CD4-positive, CD25-positive, alpha-beta regulatory T cell (primary cell): ENCODE results near the gene ANO6. TPM values are rescaled to one million over a fixed set of nuclear protein-coding genes. Genes with fewer than 3 reads are reported as not detected.

Experiments
- ATAC-seq, 2 donors: fragments of 150-1000 bp; cut with Tn5 transposase; one replicate each; pipeline ENCODE4 v1.10.0; 2021; ENCODE audit warnings: low read depth in 2 of 2, moderate number of reproducible peaks in 2 of 2, moderate library complexity in 1 of 2
- DNase-seq, 3 donors: peaks; one replicate each; pipeline versions ENCODE4 v3.0.0 to v3.0.0-alpha.2; 2012 to 2022; ENCODE audit warnings: mixed read lengths in 1 of 3
- H3K27ac ChIP-seq: one replicate; pipeline ENCODE4 v1.7.0; 2013; ENCODE audit warnings: mild to moderate bottlenecking, low read length; ENCODE audit not compliant: insufficient read depth, poor library complexity, severe bottlenecking
- H3K27me3 ChIP-seq: one replicate; pipeline ENCODE4 v1.7.0; 2013; ENCODE audit warnings: low read length; ENCODE audit not compliant: control insufficient read depth, insufficient read depth
- H3K36me3 ChIP-seq: one replicate; pipeline ENCODE4 v1.7.0; 2013; ENCODE audit warnings: mild to moderate bottlenecking, low read length, moderate library complexity; ENCODE audit not compliant: control insufficient read depth, insufficient read depth
- H3K4me1 ChIP-seq: 2 replicates; pipeline ENCODE4 v1.7.0; 2013; ENCODE audit warnings: mild to moderate bottlenecking, low read length; ENCODE audit not compliant: insufficient read depth, control insufficient read depth, poor library complexity, severe bottlenecking
- H3K4me3 ChIP-seq: one replicate; pipeline ENCODE4 v1.7.0; 2013; ENCODE audit warnings: low read depth, mild to moderate bottlenecking, low read length, moderate library complexity
- H3K9me3 ChIP-seq, 2 experiments: 1 replicate in 1 of 2; 2 replicates in 1 of 2; pipeline ENCODE4 v1.7.0; 2013; ENCODE audit warnings: low read length in 2 of 2, mild to moderate bottlenecking in 1 of 2, moderate library complexity in 1 of 2; ENCODE audit not compliant: control insufficient read depth in 2 of 2
- H3K27ac Mint-ChIP-seq, 3 donors: one replicate each; pipeline ENCODE4 v1.8.0; 2020 to 2022; ENCODE audit warnings: mild to moderate bottlenecking in 3 of 3, mixed read lengths in 3 of 3, moderate library complexity in 2 of 3
- H3K27me3 Mint-ChIP-seq: one replicate; pipeline ENCODE4 v1.8.0; 2022; ENCODE audit warnings: mild to moderate bottlenecking, mixed read lengths
- H3K36me3 Mint-ChIP-seq: one replicate; pipeline ENCODE4 v1.8.0; 2020; ENCODE audit warnings: mixed read lengths
- H3K4me1 Mint-ChIP-seq, 4 donors: one replicate each; pipeline ENCODE4 v1.8.0; 2020 to 2022; ENCODE audit warnings: mixed read lengths in 4 of 4, mild to moderate bottlenecking in 1 of 4
- H3K4me3 Mint-ChIP-seq, 4 donors: one replicate each; pipeline ENCODE4 v1.8.0; 2020 to 2022; ENCODE audit warnings: mild to moderate bottlenecking in 4 of 4, mixed read lengths in 4 of 4, moderate library complexity in 3 of 4
- H3K9me3 Mint-ChIP-seq, 7 donors: one replicate each; pipeline ENCODE4 v1.8.0; 2020 to 2022; ENCODE audit warnings: mixed read lengths in 7 of 7, mild to moderate bottlenecking in 3 of 7, moderate library complexity in 2 of 7
- polyA plus RNA-seq, 4 donors: library from polyadenylated mRNA; unstranded; fragments of 300-500 nt; fragmentation: Illumina TruSeq; gene quantifications; one replicate each; pipeline ENCODE4 v1.2.3, GENCODE V29; 2021
- total RNA-seq: library from RNA; stranded (reverse); gene quantifications from one replicate; pipeline ENCODE4 v1.2.3, GENCODE V29; 2022

ANO6 gene
- total and polyA plus RNA-seq, 5 donors from 2014 or later: 19.9 to 30.1 (median 24.7) TPM

GRCh38 chr12:45183246-45183645, 32.6 kb upstream of the ANO6 start:
- peaks cover 0 to 13% (median 3%) of the 10 kb centered on the region in 7 donors for H3K9me3 Mint-ChIP-seq
- Histone ChIP-seq H3K4me1 (no peaks in the 10 kb centered on the region), H3K27ac (no peak overlapping the region), H3K4me3 (no peak overlapping the region), H3K36me3 (no peaks in the 10 kb centered on the region), H3K9me3 (peaks cover 8 to 19% of the 10 kb centered on the region in 2 experiments), H3K27me3 (no peaks in the 10 kb centered on the region)
- H3K36me3 Mint-ChIP-seq: peaks cover 26% of the 10 kb centered on the region
- H3K4me3 Mint-ChIP-seq: no peak overlapping the region
- H3K27ac Mint-ChIP-seq: no peak overlapping the region
- ATAC-seq (no peak), DNase-seq (peak in 1 of 3 donors; percentile 26)
- H3K27me3 Mint-ChIP-seq: no peaks in the 10 kb centered on the region
- peaks cover 0 to 6% (median 2%) of the 10 kb centered on the region in 4 donors for H3K4me1 Mint-ChIP-seq

GRCh38 chr12:45184147-45184963, 31.5 kb upstream of the ANO6 start:
- Histone ChIP-seq H3K27me3 (no peaks in the 10 kb centered on the region), H3K9me3 (peaks cover 0 to 8% of the 10 kb centered on the region in 2 experiments), H3K27ac (no peak overlapping the region), H3K4me3 (no peak overlapping the region), H3K36me3 (no peaks in the 10 kb centered on the region), H3K4me1 (no peaks in the 10 kb centered on the region)
- no peak for DNase-seq
- Mint-ChIP-seq H3K36me3 (peaks cover 30% of the 10 kb centered on the region), H3K4me1 (peaks cover 0 to 6% (median 2%) of the 10 kb centered on the region in 4 donors), H3K27ac (peak overlapping the region in 1 of 3 donors; percentile 62), H3K9me3 (peaks cover 0 to 5% (median 0%) of the 10 kb centered on the region in 7 donors), H3K4me3 (no peak overlapping the region), H3K27me3 (no peaks in the 10 kb centered on the region)
- ATAC-seq: no peak

- ATAC-seq (no peak), DNase-seq (no peak)
- peaks cover 3 to 16% (median 9%) of the 10 kb centered on the region in 4 donors for H3K4me1 Mint-ChIP-seq
- Histone ChIP-seq H3K36me3 (no peaks in the 10 kb centered on the region), H3K27me3 (no peaks in the 10 kb centered on the region), H3K27ac (no peak overlapping the region), H3K9me3 (no peaks in the 10 kb centered on the region), H3K4me1 (no peaks in the 10 kb centered on the region), H3K4me3 (no peak overlapping the region)
- peaks cover 0 to 2% (median 0%) of the 10 kb centered on the region in 7 donors for H3K9me3 Mint-ChIP-seq
- H3K27ac Mint-ChIP-seq: no peak overlapping the region
- H3K36me3 Mint-ChIP-seq: peaks cover 34% of the 10 kb centered on the region
- H3K4me3 Mint-ChIP-seq: no peak overlapping the region
- H3K27me3 Mint-ChIP-seq: no peaks in the 10 kb centered on the region
Measured at GRCh38 chr12:45186762-45187161, 29.1 kb upstream of the ANO6 start.

GRCh38 chr12:45189766-45190403, 26.0 kb upstream of the ANO6 start:
- Histone ChIP-seq H3K4me1 (peaks cover 6% of the 10 kb centered on the region), H3K36me3 (no peaks in the 10 kb centered on the region), H3K27me3 (no peaks in the 10 kb centered on the region), H3K27ac (no peak overlapping the region), H3K4me3 (no peak overlapping the region), H3K9me3 (no peaks in the 10 kb centered on the region)
- H3K36me3 Mint-ChIP-seq: peaks cover 32% of the 10 kb centered on the region
- peaks cover 0 to 2% (median 0%) of the 10 kb centered on the region in 7 donors for H3K9me3 Mint-ChIP-seq
- peak overlapping the region in 2 of 3 donors; percentile 52 to 67 for H3K27ac Mint-ChIP-seq
- ATAC-seq (no peak), DNase-seq (no peak)
- H3K4me1 Mint-ChIP-seq: peaks cover 14 to 35% (median 17%) of the 10 kb centered on the region in 4 donors
- no peak overlapping the region for H3K4me3 Mint-ChIP-seq
- no peaks in the 10 kb centered on the region for H3K27me3 Mint-ChIP-seq

- Histone ChIP-seq H3K27me3 (no peaks in the 10 kb centered on the region), H3K9me3 (no peaks in the 10 kb centered on the region), H3K27ac (no peak overlapping the region), H3K4me3 (no peak overlapping the region), H3K4me1 (peaks cover 6% of the 10 kb centered on the region), H3K36me3 (no peaks in the 10 kb centered on the region)
- peak overlapping the region in 1 of 3 donors; percentile 26 for H3K27ac Mint-ChIP-seq
- peaks cover 16 to 35% (median 17%) of the 10 kb centered on the region in 4 donors for H3K4me1 Mint-ChIP-seq
- DNase-seq: no peak
- peaks cover 0 to 2% (median 0%) of the 10 kb centered on the region in 7 donors for H3K9me3 Mint-ChIP-seq
- no peak for ATAC-seq
- no peak overlapping the region for H3K4me3 Mint-ChIP-seq
- peaks cover 32% of the 10 kb centered on the region for H3K36me3 Mint-ChIP-seq
- no peaks in the 10 kb centered on the region for H3K27me3 Mint-ChIP-seq
Measured at GRCh38 chr12:45191239-45191638, 24.7 kb upstream of the ANO6 start.

- H3K9me3 Mint-ChIP-seq: no peaks in the 10 kb centered on the region
Measured at GRCh38 chr12:45192707-45193106, 23.2 kb upstream of the ANO6 start.

GRCh38 chr12:45200491-45201043, 15.3 kb upstream of the ANO6 start:
- peaks cover 24% of the 10 kb centered on the region for H3K4me1 ChIP-seq
- H3K27ac ChIP-seq: no peak overlapping the region
- Mint-ChIP-seq H3K4me3 (peak overlapping the region; percentile 19 to 69 (median 54)), H3K9me3 (no peaks in the 10 kb centered on the region), H3K36me3 (peaks cover 4% of the 10 kb centered on the region), H3K4me1 (peaks cover 24 to 33% (median 30%) of the 10 kb centered on the region in 4 donors), H3K27me3 (no peaks in the 10 kb centered on the region), H3K27ac (peak overlapping the region; percentile 32 to 84 (median 57))
- peak in 1 of 2 donors; percentile 43 for ATAC-seq
- no peaks in the 10 kb centered on the region for H3K36me3 ChIP-seq
- no peaks in the 10 kb centered on the region for H3K27me3 ChIP-seq
- DNase-seq: peak in 1 of 3 donors; percentile 47
- H3K4me3 ChIP-seq: peak overlapping the region; percentile 71
- no peaks in the 10 kb centered on the region for H3K9me3 ChIP-seq

More at GRCh38 chr12:45192707-45193106, 23.2 kb upstream of the ANO6 start:
- Histone ChIP-seq H3K4me1 (peaks cover 6% of the 10 kb centered on the region), H3K27me3 (no peaks in the 10 kb centered on the region), H3K36me3 (no peaks in the 10 kb centered on the region), H3K27ac (no peak overlapping the region), H3K9me3 (no peaks in the 10 kb centered on the region), H3K4me3 (no peak overlapping the region)
- Mint-ChIP-seq H3K36me3 (peaks cover 24% of the 10 kb centered on the region), H3K4me3 (no peak overlapping the region), H3K27me3 (no peaks in the 10 kb centered on the region), H3K27ac (peak overlapping the region in 2 of 3 donors; percentile 36 to 87), H3K4me1 (peaks cover 15 to 35% (median 17%) of the 10 kb centered on the region in 4 donors)
- ATAC-seq: no peak
- DNase-seq: no peak
